ENCODE results near the gene TLE6. TPM values are rescaled to one million over a fixed set of nuclear protein-coding genes. Genes with fewer than 3 reads are reported as not detected.

TLE6 gene
- total and polyA plus RNA-seq, 2 of the 8 experiments (the other 6 are each of a cell fraction or from before 2014, with no cell fraction given), result 2.5 to 2.9 TPM

- Histone ChIP-seq H4K8ac (ENCODE audit: extremely low read depth, insufficient read depth, low read length) (peak overlapping the region; percentile 60; the same call in 1 of the 2 replicates), H4K20me1 (replicated peaks in 1 of 2; ENCODE audit: control insufficient read depth in 1 of 2, insufficient read depth in 2 of 2, low read length in 2 of 2) (no peaks in the 10 kb centered on the region), H2BK120ac (replicated peaks; ENCODE audit: low read depth, low read length) (no peak overlapping the region), H3K4me3 (ENCODE audit: extremely low read depth in 1 of 4, insufficient read depth in 2 of 4, low read depth in 3 of 4, low read length in 4 of 4) (peak overlapping the region in 1 of 4 experiments; percentile 43; a peak in 2 of 8 replicates), H4K5ac (ENCODE audit: insufficient read length, low read depth, low read length) (no peak overlapping the region), H4K91ac (replicated peaks; ENCODE audit: insufficient read length, low read length) (peak overlapping the region; percentile 3), H2BK12ac (ENCODE audit: low read depth, low read length) (peak overlapping the region; percentile 98), H2AFZ (ENCODE audit: low read length) (no peak overlapping the region), H2BK5ac (ENCODE audit: low read depth, low read length) (peak overlapping the region; percentile 82; the same call in 1 of the 2 replicates), H2BK15ac (ENCODE audit: low read length) (peak overlapping the region; percentile 19; the same call in 1 of the 2 replicates), H3K27ac (ENCODE audit: low read depth, low read length) (no peak overlapping the region), H3K23me2 (ENCODE audit: low read depth, low read length) (peaks cover 2% of the 10 kb centered on the region; the same call in 1 of the 2 replicates), H3K23ac (ENCODE audit: insufficient read length) (no peak overlapping the region), H3K4ac (replicated peaks; ENCODE audit: insufficient read length, low read depth, low read length) (no peak overlapping the region), H3K4me1 (replicated peaks in 1 of 4; ENCODE audit: control insufficient read depth in 3 of 4, insufficient read depth in 4 of 4, low read length in 3 of 4) (peaks cover 3 to 28% (median 22%) of the 10 kb centered on the region in 4 experiments), H3K56ac (replicated peaks; ENCODE audit: insufficient read length, low read depth, low read length) (no peak overlapping the region), H3K14ac (ENCODE audit: insufficient read length) (no peak overlapping the region), H2AK5ac (ENCODE audit: low read depth, low read length) (no peak overlapping the region; the same call in 1 of the 2 replicates), H3K9ac (replicated peaks in 1 of 4; ENCODE audit: extremely low read depth in 1 of 4, low read depth in 3 of 4, low read length in 3 of 4) (no peak overlapping the region), H3K18ac (ENCODE audit: extremely low read depth, low read length) (peak overlapping the region; percentile 83), H2BK20ac (ENCODE audit: low read length) (peak overlapping the region; percentile 90; the same call in 1 of the 2 replicates), H3K36me3 (ENCODE audit: control insufficient read depth in 2 of 4, insufficient read depth in 4 of 4, low read length in 3 of 4) (no peaks in the 10 kb centered on the region), H3K4me2 (ENCODE audit: insufficient read depth in 1 of 2, low read depth in 2 of 2, low read length in 2 of 2) (peak overlapping the region; percentile 18 to 53; a peak in 3 of 4 replicates), H3K9me3 (ENCODE audit: insufficient read depth in 2 of 2, low read depth in 1 of 2, low read length in 1 of 2) (no peaks in the 10 kb centered on the region), H3K27me3 (replicated peaks in 1 of 4; ENCODE audit: control insufficient read depth in 3 of 4, extremely low read depth in 1 of 4, insufficient read depth in 3 of 4, low read length in 3 of 4) (peaks cover 0 to 5% (median 2%) of the 10 kb centered on the region in 4 experiments; a peak in 2 of 7 replicates), H3K79me1 (ENCODE audit: low read depth, low read length) (no peaks in the 10 kb centered on the region), H3K79me2 (ENCODE audit: control insufficient read depth in 1 of 2, insufficient read depth in 2 of 2, low read length in 2 of 2) (no peaks in the 10 kb centered on the region)
- FAIRE-seq, result peak; percentile 83
- 16% methylated on average over 23 of the region's 24 CpGs; no CpG with 5 or more reads in 1 of the 2 experiments for WGBS, 2 experiments (ENCODE audit: extremely low coverage in 1 of 2, insufficient coverage in 1 of 2, insufficient read length in 1 of 2, insufficient replicate concordance in 2 of 2, low coverage in 1 of 2, low lambda C conversion rate in 2 of 2, missing lambda C conversion rate in 1 of 2)
- POLR2A ChIA-PET (ENCODE audit: partially characterized antibody), result interaction anchor here (0.6 to 3.5 kb wide), 5 partner anchors 9 to 311 kb away, joined by 3 to 13 read pairs (median 4); no protein-coding TSS in a partner anchor
- DNase-seq (ENCODE audit: low read depth in 1 of 2, low spot score in 2 of 2), result peak; percentile 83 to 86
- CTCF ChIA-PET (ENCODE audit: partially characterized antibody), result interaction anchor here (0.8 to 1.6 kb wide), 2 partner anchors 53 to 143 kb away, joined by 3 read pairs; no protein-coding TSS in a partner anchor
- TF ChIP-seq RAD21 (IDR thresholded peaks at IDR 0.05 in 1 of 2, conservative IDR thresholded peaks at IDR 0.05 in 1 of 2; ENCODE audit: low read depth in 2 of 2, low read length in 2 of 2), result peak; percentile 0 to 5; a peak in 2 of 4 replicates
- 0 out of 3 replicates have a peak, but pooled peaks of 1 of the 2 experiments have one; percentile 59 for TF ChIP-seq EP300 (IDR thresholded peaks at IDR 0.05; ENCODE audit: borderline replicate concordance in 1 of 2, low read depth in 2 of 2, low read length in 2 of 2)
- no peak for TF ChIP-seq SIRT6 (IDR thresholded peaks at IDR 0.05; ENCODE audit: low read length)
- TF ChIP-seq PHF8 (conservative IDR thresholded peaks at IDR 0.05; ENCODE audit: low read depth, low read length), result no peak
- no peak for TF ChIP-seq TBP (IDR thresholded peaks at IDR 0.05; ENCODE audit: low read depth, low read length)
- TF ChIP-seq CEBPB (IDR thresholded peaks at IDR 0.05; ENCODE audit: low read depth, low read length), result no peak; the same call in 1 of the 2 replicates
- TF ChIP-seq BCL11A (IDR thresholded peaks at IDR 0.05; ENCODE audit: low read depth in 2 of 2, low read length in 2 of 2), result no peak
- TF ChIP-seq ATF2 (IDR thresholded peaks at IDR 0.05; ENCODE audit: low read length), result 0 out of 2 replicates have a peak, but pooled peaks have one; percentile 70
Observed at GRCh38 chr19:2983351-2984214, 6.2 kb downstream of the TLE6 start.
